HG03045 (cell line): ENCODE results near the gene PDZD2.
"Not testable (repeated sequence)": the region's sequence is repeated elsewhere in the genome, so short reads cannot be mapped to it uniquely, and the experiment has no call there.

ENCODE experiments used
- ATAC-seq: cut with Tn5 transposase; IDR thresholded peaks from one replicate; pipeline ENCODE4 v1.9.1; 2021; ENCODE audit warnings: mild to moderate bottlenecking, moderate library complexity; ENCODE audit not compliant: unreplicated experiment

Gene PDZD2

GRCh38 chr5:31996909-31997308 lies 358.0 kb downstream of the PDZD2 start:
- no peak for ATAC-seq

- ATAC-seq, result no peak
Observed at GRCh38 chr5:31999470-31999869, 360.5 kb downstream of the PDZD2 start.

- no peak for ATAC-seq
Observed at GRCh38 chr5:32000731-32001130, 361.8 kb downstream of the PDZD2 start.

- ATAC-seq, result no peak
Observed at GRCh38 chr5:32001284-32001683, 362.4 kb downstream of the PDZD2 start.

GRCh38 chr5:32001707-32002106 lies 362.8 kb downstream of the PDZD2 start:
- no peak for ATAC-seq

- ATAC-seq, result no peak
Observed at GRCh38 chr5:32002755-32003154, 363.8 kb downstream of the PDZD2 start.

- no peak for ATAC-seq
Observed at GRCh38 chr5:32003981-32004380, 365.1 kb downstream of the PDZD2 start.

GRCh38 chr5:32004404-32004803 lies 365.5 kb downstream of the PDZD2 start:
- ATAC-seq, result no peak

GRCh38 chr5:32008746-32009145 lies 369.8 kb downstream of the PDZD2 start:
- no peak for ATAC-seq

GRCh38 chr5:32013658-32014057 lies 374.7 kb downstream of the PDZD2 start:
- ATAC-seq, result no peak

- ATAC-seq, result no peak
Observed at GRCh38 chr5:32014096-32014745, 375.3 kb downstream of the PDZD2 start.

GRCh38 chr5:32015262-32015661 lies 376.3 kb downstream of the PDZD2 start:
- not testable (repeated sequence) for ATAC-seq

GRCh38 chr5:32017692-32018367 lies 378.9 kb downstream of the PDZD2 start:
- no peak for ATAC-seq

GRCh38 chr5:32018476-32019436 lies 379.8 kb downstream of the PDZD2 start:
- ATAC-seq, result no peak

- peak; percentile 79 for ATAC-seq
Observed at GRCh38 chr5:32020271-32020670, 381.3 kb downstream of the PDZD2 start.

- no peak for ATAC-seq
Observed at GRCh38 chr5:32020946-32021345, 382.0 kb downstream of the PDZD2 start.

- ATAC-seq, result no peak
Observed at GRCh38 chr5:32021771-32022170, 382.8 kb downstream of the PDZD2 start.

GRCh38 chr5:32022638-32023037 lies 383.7 kb downstream of the PDZD2 start:
- ATAC-seq, result no peak

GRCh38 chr5:32023816-32024215 lies 384.9 kb downstream of the PDZD2 start:
- no peak for ATAC-seq

GRCh38 chr5:32024751-32025150 lies 385.8 kb downstream of the PDZD2 start:
- ATAC-seq, result no peak

- no peak for ATAC-seq
Observed at GRCh38 chr5:32027093-32027716, 388.3 kb downstream of the PDZD2 start.
